ENCODE results near the gene ASPM.

GRCh38 chr1:197171531-197171930, 25.1 kb upstream of the ASPM start:
- TF ChIP-seq CTCF (IDR thresholded peaks at IDR 0.05; ENCODE audit: low read length) (no peak), EZH2 (optimal IDR thresholded peaks at IDR 0.05; ENCODE audit: low read depth, low read length) (no peak)
